NAMALWA (cell line): Measurements from ENCODE around the gene AANAT.
"Not testable (repeated sequence)": the region's sequence is repeated elsewhere in the genome, so short reads cannot be mapped to it uniquely, and the experiment has no call there.

Experiments
- DNase-seq: peaks from one replicate; pipeline ENCODE4 v3.0.0-alpha.2; 2015; ENCODE audit warnings: low spot score

AANAT gene

DNA sequence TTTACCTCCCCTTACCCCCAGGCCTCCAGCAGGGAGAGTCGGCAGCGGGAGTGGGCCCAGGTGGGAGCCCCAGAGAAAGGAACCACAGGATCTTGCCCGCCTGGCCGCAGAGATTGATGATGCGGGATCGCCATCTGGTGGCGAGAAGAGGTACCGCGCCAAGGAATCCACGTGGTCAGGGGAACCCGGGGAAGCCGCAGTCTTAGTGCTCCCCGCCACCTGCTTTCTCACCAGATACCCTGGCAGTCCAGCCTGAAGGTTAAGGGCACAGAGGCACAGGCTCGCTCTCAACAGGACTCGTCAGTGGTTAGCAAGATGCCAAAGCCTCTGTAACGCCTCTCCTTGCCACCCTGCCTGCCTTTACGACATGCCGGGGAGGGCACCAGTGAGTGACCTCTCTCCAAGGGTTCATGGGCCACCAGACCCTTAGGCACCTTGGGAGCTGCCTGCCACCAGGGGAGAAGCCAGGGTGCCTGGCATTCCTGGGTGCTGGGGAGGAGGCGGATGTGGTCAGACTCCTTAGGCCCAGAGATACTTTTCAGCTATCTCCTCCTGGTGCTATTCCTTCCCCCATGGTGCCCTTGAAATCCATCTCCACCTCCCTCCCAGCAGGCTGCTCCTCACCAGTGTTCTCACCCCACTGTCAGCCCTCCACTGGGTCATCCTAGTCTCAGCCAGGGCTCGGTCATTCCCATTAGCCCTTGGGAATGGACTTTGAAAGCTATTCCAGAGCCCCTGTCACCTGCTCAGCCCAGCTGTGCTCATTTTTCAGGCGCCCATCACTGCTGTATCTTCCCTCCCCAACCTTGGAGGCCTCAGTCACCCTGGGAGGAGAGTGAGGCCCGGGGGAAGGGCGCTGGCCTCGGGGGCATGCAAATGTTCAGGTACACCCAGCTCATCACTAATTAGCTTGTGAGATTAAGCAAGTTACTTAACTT is 39.3 kb downstream of the AANAT start:
- peak; percentile 91 for DNase-seq

DNA sequence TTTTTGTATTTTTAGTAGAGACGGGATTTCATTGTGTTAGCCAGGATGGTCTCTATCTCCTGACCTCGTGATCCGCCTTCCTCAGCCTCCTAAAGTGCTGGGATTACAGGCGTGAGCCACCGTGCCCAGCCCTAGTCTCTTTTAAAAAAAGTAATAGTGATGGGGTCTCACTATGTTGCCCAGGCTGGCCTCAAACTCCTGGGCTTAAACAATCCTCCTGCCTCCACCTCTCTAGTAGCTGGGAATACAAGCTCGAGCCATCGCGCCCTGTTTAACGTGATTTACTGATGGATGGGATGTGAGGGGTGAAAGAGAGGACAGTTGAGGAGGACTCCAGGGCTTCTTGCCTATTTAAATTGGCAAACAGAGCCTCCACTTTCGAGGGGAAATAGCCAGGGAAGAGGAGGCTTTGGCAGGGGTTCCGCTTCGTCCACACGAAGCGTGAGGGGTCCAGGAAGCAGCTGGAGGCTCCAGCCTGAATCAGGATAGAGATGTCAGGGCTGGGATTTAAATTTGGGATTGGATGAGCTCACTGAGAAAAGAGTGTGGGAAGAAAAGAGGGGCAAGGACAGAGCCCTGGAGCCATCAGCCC is 41.2 kb downstream of the AANAT start:
- DNase-seq: not testable (repeated sequence)

DNA sequence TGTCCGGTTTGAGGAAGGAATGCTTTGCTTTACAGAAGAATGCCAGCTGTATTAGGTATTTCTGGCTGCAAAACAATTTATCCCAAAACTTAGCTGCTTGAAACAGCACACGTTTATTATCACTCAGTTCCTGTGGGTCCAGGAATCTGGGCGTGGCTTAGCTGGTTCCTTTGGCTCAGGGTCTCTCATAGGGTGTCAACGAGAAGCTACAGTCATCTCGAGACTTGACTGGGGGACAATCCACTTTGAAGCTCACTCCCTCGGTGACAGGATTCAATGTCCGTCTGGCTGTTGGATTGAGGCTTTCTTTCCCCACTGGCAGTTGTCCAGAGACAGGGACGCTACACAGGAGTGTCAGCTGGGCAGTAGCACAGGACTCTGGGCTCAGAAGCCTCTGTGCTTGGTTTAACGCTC is 43.4 kb downstream of the AANAT start:
- no peak for DNase-seq

DNA sequence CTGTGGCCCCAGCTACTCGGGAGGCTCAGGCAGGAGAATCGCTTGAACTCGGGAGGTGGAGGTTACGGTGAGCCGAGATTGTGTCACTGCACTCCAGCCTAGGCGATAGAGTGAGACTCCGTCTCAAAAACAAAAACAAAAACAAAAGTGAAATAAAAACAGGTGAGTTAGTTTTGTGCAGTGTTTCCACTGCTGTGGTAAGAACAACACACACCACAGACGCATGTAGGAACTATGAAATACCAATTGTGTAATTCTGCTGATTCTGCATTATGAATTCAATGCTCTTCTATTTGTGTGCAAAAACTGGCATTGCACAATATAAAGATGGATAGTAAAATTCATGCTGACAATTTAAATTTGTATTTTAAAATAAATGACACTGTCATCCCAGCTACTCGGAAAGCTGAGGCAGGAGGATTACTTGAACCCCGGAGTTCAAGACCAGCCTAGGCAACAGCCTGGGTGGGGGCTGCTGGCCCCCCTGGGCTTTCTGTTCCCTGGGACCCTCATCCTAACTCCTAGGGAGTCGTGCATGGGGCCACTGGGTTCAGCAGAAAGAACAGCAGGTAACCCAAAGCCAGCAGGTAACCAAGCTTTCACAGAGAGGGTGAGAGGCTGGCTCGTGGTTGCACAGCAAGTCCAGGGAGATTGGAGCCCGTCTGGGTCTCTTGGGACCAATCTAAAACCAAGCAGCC is 44.4 kb downstream of the AANAT start:
- DNase-seq: no peak

DNA sequence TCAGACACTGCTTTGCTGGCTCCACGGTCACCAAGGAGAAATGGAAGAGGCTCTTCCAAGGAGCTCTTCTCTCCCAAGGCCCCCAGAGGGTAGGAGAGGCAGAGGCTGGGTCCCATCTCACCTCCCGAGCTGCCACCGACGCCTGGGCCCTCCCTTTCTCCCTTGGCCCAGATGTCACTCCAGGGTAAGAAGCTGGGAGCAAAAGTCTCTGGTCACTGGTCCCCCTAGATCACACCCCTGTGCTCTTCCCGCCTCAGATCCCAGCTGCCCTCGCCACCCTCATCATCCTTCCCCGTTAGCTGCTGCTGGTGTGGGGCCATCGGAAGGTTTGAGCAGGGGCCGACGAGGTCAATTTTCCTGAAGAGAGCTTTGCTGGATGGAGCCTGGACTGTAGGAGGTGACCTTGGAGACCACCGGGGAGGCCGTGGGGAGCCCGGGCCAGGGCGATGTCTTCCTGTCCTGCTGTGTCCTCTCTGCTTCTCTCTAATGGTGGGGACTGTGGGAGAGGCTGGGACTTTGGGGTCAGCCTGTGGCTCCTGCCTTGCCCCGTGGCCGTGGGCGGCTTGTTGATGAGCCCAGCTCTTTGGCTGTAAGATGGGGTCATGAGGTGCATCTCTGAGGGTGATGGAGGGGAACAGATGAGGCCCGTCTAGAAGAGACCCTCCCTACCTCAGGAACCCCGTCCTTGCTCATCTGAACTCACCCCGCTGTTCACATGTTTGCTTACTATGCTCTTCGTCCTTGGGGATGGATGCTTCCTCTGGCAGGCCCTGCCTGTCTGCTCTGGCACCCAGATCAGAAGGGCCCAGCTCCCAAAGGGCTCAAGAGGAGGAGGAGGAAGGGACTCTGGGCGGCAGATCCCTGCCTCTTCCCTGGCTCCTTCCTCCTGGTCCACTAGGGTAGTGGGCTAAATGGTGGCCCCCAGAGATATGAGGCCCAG is 45.2 kb downstream of the AANAT start:
- no peak for DNase-seq

DNA sequence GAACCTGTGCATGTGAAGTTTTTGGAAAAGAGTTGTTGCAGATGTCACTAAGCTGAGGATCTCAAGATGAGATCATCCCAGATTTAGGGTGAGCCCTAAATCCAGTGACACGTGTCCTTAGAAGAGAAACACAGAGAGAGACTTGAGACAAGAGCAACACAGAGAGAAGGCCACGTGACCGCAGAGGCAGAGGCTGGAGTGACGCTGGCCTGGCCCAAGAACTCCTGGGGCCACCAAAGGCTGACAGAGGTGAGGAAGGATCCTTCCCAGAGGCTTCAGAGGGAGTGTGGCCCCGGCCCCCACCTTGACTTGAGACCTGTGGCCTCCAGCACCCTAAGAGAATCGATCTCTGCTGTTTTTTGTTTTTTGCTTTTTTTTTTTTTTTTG is 45.9 kb downstream of the AANAT start:
- DNase-seq: no peak

DNA sequence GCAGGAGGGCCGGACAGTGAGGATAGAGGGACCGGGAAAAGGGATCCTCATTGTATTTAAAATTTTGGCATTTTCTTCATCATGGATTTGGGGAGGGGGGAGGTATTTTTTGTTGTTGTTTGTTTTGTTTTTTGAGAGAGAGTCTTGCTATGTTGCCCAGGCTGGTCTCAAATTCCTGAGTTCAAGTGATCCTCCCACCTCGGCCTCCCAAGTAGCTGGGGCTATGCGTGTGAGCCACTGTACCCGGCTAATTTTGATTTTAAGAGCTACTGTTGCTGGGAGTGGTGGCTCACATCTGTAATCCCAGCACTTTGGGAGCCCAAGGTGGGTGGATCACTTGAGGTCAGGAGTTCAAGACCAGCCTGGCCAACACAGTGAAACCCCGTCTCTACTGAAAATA is 47.0 kb downstream of the AANAT start:
- DNase-seq: not testable (repeated sequence)

DNA sequence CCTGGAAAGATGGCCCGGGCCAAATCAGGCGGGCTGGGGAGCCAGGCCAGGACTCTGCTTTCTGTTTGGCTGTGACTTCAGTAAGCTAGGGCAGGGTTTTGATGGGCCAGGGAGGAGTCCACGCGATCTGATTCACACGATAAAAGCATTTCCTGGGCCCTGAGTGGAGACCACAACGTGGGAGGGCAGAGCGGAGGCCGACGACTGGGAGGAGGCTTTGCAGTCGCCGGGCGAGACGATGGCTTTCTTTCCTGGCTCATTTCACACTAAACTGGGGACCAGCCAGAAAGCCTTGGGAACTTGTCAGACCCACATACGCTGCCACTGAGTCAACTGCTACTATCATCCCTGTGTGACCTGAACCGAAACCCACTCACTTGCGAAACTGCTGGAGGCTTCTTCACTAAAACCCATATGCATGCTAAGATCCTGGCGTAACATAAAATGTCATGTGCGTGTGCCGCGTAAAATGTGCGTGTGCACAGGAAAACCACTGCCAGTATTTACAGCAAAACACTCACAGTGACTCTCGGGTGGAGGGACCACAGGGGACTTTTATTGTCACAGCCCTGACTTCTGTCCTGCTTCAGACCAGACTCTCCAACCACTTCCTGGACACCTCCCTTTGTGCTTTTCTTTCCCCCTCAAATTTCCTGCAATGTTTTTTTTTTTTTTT is 48.0 kb downstream of the AANAT start:
- no peak for DNase-seq

DNA sequence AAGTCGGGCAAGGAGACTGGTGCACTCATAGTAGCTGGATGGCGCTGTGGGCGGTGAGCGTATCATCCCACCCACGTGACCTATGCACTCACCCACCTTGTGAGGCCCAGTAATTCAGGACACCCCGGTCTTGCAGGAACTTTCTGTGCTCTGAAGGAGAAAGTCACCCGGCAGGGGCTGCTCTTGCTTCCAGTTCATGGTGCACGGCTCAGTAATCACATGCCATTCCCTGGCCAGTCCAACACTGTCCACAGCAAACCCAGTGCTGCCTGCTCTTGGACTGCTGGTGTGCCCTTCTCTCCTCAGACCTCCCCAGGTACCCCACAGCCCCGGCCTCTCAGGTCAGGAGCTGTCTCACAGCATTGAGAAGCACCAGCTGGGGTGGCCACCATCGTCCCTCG is 50.2 kb downstream of the AANAT start:
- no peak for DNase-seq

DNA sequence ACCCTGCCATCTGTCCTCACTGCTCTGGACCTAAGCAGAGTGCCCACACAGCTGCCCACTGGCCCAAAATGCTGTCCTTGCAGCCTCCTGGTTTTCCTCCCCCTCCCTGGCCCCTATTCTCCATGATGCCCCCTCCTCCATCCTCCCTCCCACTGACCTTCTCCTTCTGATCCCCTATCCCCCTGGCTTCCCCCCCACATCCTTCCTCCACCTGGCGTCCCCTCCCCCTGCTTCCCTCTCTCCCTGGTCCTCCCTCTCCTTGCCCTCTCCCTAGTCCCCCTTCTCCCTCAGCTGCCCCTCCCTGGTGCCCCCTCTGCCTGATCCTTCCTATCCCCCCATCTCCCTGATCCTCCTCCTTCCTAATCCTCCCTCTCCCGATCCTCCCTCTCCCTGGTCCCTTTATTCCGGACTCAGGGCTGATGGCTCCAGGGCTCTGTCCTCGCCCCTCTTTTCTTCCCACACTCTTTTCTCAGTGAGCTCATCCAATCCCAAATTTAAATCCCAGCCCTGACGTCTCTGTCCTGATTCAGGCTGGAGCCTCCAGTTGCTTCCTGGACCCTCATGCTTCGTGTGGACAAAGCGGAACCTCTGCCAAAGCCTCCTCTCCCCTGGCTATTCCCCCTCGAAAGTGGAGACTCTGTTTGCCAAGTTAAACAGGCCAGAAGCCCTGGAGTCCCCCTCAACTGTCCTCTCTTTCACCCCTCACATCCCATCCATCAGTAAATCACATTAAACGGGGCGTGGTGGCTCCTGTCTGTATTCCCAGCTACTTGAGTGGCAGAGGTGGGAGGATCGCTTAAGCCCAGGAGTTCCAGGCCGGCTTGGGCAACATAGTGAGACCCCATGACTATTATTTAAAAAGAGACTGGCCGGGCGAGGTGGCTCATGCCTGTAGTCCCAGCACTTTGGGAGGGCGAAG is 51.9 kb downstream of the AANAT start:
- DNase-seq: no peak
